Small intestine (tissue), 7 donors: Measurements from ENCODE around the gene KRTAP3-1. TPM values are rescaled to one million over a fixed set of nuclear protein-coding genes. Genes with fewer than 3 reads are reported as not detected.

Experiments
- DNase-seq, 2 donors: peaks; one replicate each; pipeline versions ENCODE4 v3.0.0 to v3.0.0-alpha.2; 2013
- FAIRE-seq: peaks from 2 replicates; lab custom pipeline; 2012; peaks lifted over from hg19 to GRCh38; lab: Jason Lieb, UNC
- H3K27ac ChIP-seq, 3 donors: one replicate each; pipeline ENCODE4 v1.5.1; 2013; ENCODE audit warnings: low read length in 2 of 3, mild to moderate bottlenecking in 2 of 3, control low read depth in 1 of 3, inconsistent platforms in 1 of 3, low read depth in 1 of 3, moderate library complexity in 1 of 3
- H3K27me3 ChIP-seq, 3 donors: one replicate each; pipeline ENCODE4 v1.6.1; 2013; ENCODE audit warnings: low read length in 3 of 3, inconsistent platforms in 1 of 3; ENCODE audit not compliant: control insufficient read depth in 3 of 3, insufficient read depth in 3 of 3
- H3K36me3 ChIP-seq, 3 donors: one replicate each; pipeline ENCODE4 v1.6.1; 2013; ENCODE audit warnings: low read length in 3 of 3, inconsistent platforms in 1 of 3, low read depth in 1 of 3, mild to moderate bottlenecking in 1 of 3, moderate library complexity in 1 of 3; ENCODE audit not compliant: control insufficient read depth in 3 of 3, insufficient read depth in 2 of 3
- H3K4me1 ChIP-seq, 3 donors: one replicate each; pipeline ENCODE4 v1.6.1; 2013; ENCODE audit warnings: low read length in 2 of 3, inconsistent platforms in 1 of 3, low read depth in 1 of 3, mild to moderate bottlenecking in 1 of 3, moderate library complexity in 1 of 3; ENCODE audit not compliant: control insufficient read depth in 3 of 3, insufficient read depth in 2 of 3
- H3K4me3 ChIP-seq, 3 donors: one replicate each; pipeline ENCODE4 v1.5.1; 2013; ENCODE audit warnings: low read length in 3 of 3, control low read depth in 1 of 3, inconsistent platforms in 1 of 3, low read depth in 1 of 3, mild to moderate bottlenecking in 1 of 3, moderate library complexity in 1 of 3
- H3K9me3 ChIP-seq, 2 donors: one replicate each; pipeline ENCODE4 v1.6.1; 2013; ENCODE audit warnings: low read depth in 1 of 2, low read length in 1 of 2; ENCODE audit not compliant: control insufficient read depth in 2 of 2, insufficient read depth in 1 of 2
- WGBS, 3 donors: extraction: QIAGEN DNeasy Blood & Tissue Kit; methylation state at CpG; one replicate each; pipeline ENCODE4 v1.1.7; 2013; 5-methylcytosine and 5-hydroxymethylcytosine counted together
- polyA plus RNA-seq, 4 donors: library from polyadenylated mRNA; stranded (reverse) in 3 of 4; unstranded in 1 of 4; fragments of 200-250 nt in 3 of 4; fragments of 120-200 nt in 1 of 4; gene quantifications; one replicate each; pipeline versions ENCODE4 v1.2.1 to v1.2.3, GENCODE V29; 2013
- donor health status: healthy with polysubstance abuse.
- donor health status: control.
- donor health status: control.
- donor health status: Bipolar disorder and iron deficiency.
- donor health status: healthy.

The KRTAP3-1 gene
- polyA plus RNA-seq, 4 donors = not detected

DNA sequence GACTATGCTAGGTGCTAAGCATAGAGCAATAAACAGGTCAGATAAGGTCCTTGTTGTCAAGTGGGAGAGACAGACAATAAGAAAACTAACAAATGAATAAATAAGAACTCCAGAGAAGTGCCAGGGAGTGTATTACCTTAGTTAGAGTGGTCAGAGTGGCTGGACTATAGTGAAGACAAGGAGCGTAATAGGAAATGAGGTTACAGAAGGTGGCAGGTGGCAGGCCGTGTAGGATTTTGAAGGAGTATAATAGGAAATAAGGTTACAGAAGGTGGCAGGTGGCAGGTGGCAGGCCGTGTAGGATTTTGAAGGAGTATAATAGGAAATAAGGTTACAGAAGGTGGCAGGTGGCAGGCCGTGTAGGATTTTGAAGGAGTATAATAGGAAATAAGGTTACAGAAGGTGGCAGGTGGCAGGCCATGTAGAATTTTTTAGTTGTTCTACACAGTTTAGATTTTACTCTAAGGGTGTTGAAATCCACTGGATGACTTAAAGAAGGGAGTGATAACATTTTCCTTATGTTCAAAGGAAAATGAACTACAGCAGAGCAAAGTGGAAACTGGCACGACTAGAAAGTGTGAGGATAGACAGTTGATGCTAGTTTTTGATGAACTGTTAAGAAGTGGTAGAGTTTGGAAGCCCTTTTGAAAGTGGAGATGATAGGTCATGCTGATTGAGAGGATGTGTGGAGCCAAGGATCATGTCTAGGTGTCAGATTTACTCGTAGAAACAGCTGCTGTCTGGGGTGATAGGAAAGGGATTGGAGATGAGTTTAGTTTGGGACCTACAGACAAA lies 3.6 kb upstream of the KRTAP3-1 start:
- Histone ChIP-seq H3K4me1 (no peaks in the 10 kb centered on the region), H3K4me3 (no peak overlapping the region), H3K36me3 (no peaks in the 10 kb centered on the region), H3K9me3 (no peaks in the 10 kb centered on the region), H3K27me3 (no peaks in the 10 kb centered on the region), H3K27ac (no peak overlapping the region)
- FAIRE-seq (no peak), DNase-seq (peak in 1 of 2 donors; percentile 1)
- WGBS, 3 donors = 72 to 78% (median 75%) methylated on average over 6 of the region's 6 CpGs

- H3K9me3 ChIP-seq = no peaks in the 10 kb centered on the region
- DNase-seq (no peak), FAIRE-seq (no peak)
- no peaks in the 10 kb centered on the region for H3K4me1 ChIP-seq
- no peak overlapping the region for H3K27ac ChIP-seq
- no peaks in the 10 kb centered on the region for H3K27me3 ChIP-seq
- no peak overlapping the region for H3K4me3 ChIP-seq
- no peaks in the 10 kb centered on the region for H3K36me3 ChIP-seq
Measured at GRCh38 chr17:41010441-41010840, 1.5 kb upstream of the KRTAP3-1 start.

DNA sequence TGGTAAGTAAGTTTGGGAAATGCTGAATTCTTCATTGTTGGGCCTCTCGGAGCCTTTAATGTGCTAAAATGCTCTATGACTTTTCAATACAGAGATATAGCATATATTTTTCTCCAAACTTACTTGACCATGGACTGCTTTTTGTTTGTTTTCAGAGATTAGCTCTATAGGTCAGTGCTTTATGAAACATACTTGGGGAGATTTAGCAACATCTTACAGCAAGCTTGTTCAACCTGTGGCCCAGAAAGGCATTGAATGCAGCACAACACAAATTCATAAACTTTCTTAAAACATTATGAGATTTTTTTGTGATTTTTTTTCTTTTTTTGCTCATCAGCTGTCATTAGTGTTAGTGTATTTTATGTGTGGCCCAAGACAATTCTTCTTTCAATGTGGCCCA lies 1.0 kb upstream of the KRTAP3-1 start:
- 88 to 93% (median 92%) methylated on average over 1 of the region's 1 CpG for WGBS, 3 donors
- FAIRE-seq = no peak

DNA sequence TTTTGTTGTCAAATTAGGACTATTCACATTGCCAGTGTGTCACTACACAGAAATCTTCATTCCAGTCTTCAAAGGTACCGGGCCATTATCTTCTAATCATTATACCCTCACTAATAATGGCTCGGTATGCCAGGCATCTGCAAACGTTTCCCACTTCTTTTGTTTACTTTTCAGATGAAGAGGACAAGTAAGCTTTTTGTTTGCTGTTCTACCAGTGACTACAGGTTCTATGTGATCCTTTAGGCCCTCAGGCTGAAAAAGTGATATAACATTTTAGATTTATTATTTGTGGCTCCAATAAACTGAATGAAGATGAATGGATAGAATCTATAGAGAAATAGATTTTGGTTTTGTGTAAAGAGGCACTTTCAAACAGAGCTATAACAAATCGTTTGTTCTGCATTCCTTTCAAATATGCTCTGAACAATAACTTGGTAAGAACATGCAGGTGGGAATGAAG lies 403 bp upstream of the KRTAP3-1 start:
- Histone ChIP-seq H3K9me3 (no peaks in the 10 kb centered on the region), H3K4me1 (no peaks in the 10 kb centered on the region), H3K27me3 (no peaks in the 10 kb centered on the region), H3K36me3 (no peaks in the 10 kb centered on the region), H3K4me3 (no peak overlapping the region), H3K27ac (no peak overlapping the region)
- FAIRE-seq = no peak
- DNase-seq = no peak
- 7 to 42% (median 15%) methylated on average over 4 of the region's 4 CpGs for WGBS, 3 donors

More for the DNA sequence above, 1.0 kb upstream of the KRTAP3-1 start:
- DNase-seq = no peak
- Histone ChIP-seq H3K36me3 (no peaks in the 10 kb centered on the region), H3K9me3 (no peaks in the 10 kb centered on the region), H3K4me3 (no peak overlapping the region), H3K27me3 (no peaks in the 10 kb centered on the region), H3K27ac (no peak overlapping the region), H3K4me1 (no peaks in the 10 kb centered on the region)

- Histone ChIP-seq H3K27me3 (peaks cover 0 to 3% (median 0%) of the 10 kb centered on the region in 3 donors), H3K4me3 (no peak overlapping the region), H3K4me1 (no peaks in the 10 kb centered on the region), H3K9me3 (no peaks in the 10 kb centered on the region), H3K27ac (no peak overlapping the region), H3K36me3 (no peaks in the 10 kb centered on the region)
- 82 to 96% (median 88%) methylated on average over 3 of the region's 3 CpGs for WGBS, 3 donors
- FAIRE-seq = no peak
- DNase-seq = no peak
Measured at GRCh38 chr17:41004397-41004796, 4.5 kb downstream of the KRTAP3-1 start.

- peaks cover 0 to 4% (median 0%) of the 10 kb centered on the region in 3 donors for H3K27me3 ChIP-seq
- no peaks in the 10 kb centered on the region for H3K4me1 ChIP-seq
- no peak for DNase-seq
- 63 to 77% (median 68%) methylated on average over 4 of the region's 4 CpGs for WGBS, 3 donors
- H3K27ac ChIP-seq = no peak overlapping the region
- H3K9me3 ChIP-seq = no peaks in the 10 kb centered on the region
- FAIRE-seq = no peak
- H3K36me3 ChIP-seq = no peaks in the 10 kb centered on the region
- H3K4me3 ChIP-seq = no peak overlapping the region
Measured at GRCh38 chr17:41003926-41004325, 5.0 kb downstream of the KRTAP3-1 start.

- Histone ChIP-seq H3K9me3 (no peaks in the 10 kb centered on the region), H3K27ac (no peak overlapping the region), H3K36me3 (no peaks in the 10 kb centered on the region), H3K27me3 (peaks cover 0 to 4% (median 0%) of the 10 kb centered on the region in 3 donors), H3K4me1 (no peaks in the 10 kb centered on the region), H3K4me3 (no peak overlapping the region)
- 21 to 50% (median 37%) methylated on average over 5 of the region's 5 CpGs for WGBS, 3 donors
- FAIRE-seq (no peak), DNase-seq (no peak)
Measured at GRCh38 chr17:41002814-41003213, 6.1 kb downstream of the KRTAP3-1 start.

GRCh38 chr17:41001795-41002194 lies 7.1 kb downstream of the KRTAP3-1 start:
- FAIRE-seq (no peak), DNase-seq (no peak)
- H3K4me1 ChIP-seq = no peaks in the 10 kb centered on the region
- no peak overlapping the region for H3K27ac ChIP-seq
- H3K9me3 ChIP-seq = no peaks in the 10 kb centered on the region
- no peak overlapping the region for H3K4me3 ChIP-seq
- H3K36me3 ChIP-seq = no peaks in the 10 kb centered on the region
- 76 to 92% (median 82%) methylated on average over 4 of the region's 4 CpGs for WGBS, 3 donors
- H3K27me3 ChIP-seq = peaks cover 0 to 7% (median 0%) of the 10 kb centered on the region in 3 donors
